Mucosa of descending colon (tissue), 3 donors: ENCODE results near the gene STXBP6. TPM values are rescaled to one million over a fixed set of nuclear protein-coding genes. Genes with fewer than 3 reads are reported as not detected.
"Not testable (repeated sequence)": the region's sequence is repeated elsewhere in the genome, so short reads cannot be mapped to it uniquely, and the experiment has no call there.

ENCODE experiments used
- ATAC-seq: fragments of 200-7000 bp; cut with Tn5 transposase; one replicate; pipeline ENCODE4 v1.9.1; 2020; ENCODE audit warnings: mild to moderate bottlenecking, moderate library complexity
- DNase-seq, 3 donors: peaks; one replicate each; pipeline ENCODE4 v3.0.0-alpha.2; 2020
- H3K36me3 ChIP-seq: fragments of 200-600 bp; one replicate; pipeline ENCODE4 v1.8.0; 2021; ENCODE audit warnings: low read depth, mild to moderate bottlenecking
- H3K4me1 ChIP-seq: fragments of 200-600 bp; one replicate; pipeline ENCODE4 v1.8.0; 2021; ENCODE audit warnings: low read depth, mild to moderate bottlenecking
- H3K4me3 ChIP-seq: fragments of 200-600 bp; one replicate; pipeline ENCODE4 v1.8.0; 2021; ENCODE audit warnings: mild to moderate bottlenecking
- H3K9me3 ChIP-seq: fragments of 200-600 bp; one replicate; pipeline ENCODE4 v1.8.0; 2021; ENCODE audit warnings: mild to moderate bottlenecking
- CTCF ChIP-seq: fragments of 200-600 bp; IDR thresholded peaks from one replicate; pipeline ENCODE4 v1.8.0; 2022; ENCODE audit warnings: antibody characterized with exemption, mild to moderate bottlenecking
- intact Hi-C, 2 donors: fragments of 100-400 bp; cut with DNase I in 1 of 2; cut with micrococcal nuclease in 1 of 2; formaldehyde crosslinking; loops; one replicate each; pipeline versions ENCODE4 v1.11.0 to v1.11.1; 2022; cut with DNase I, micrococcal nuclease
- total RNA-seq, 3 donors: library from RNA; stranded (reverse); fragmentation: NEBNext Ultra II Directional in 2 of 3; extraction: Animal tissue kit (Norgen Biotek cat#: 25700) in 2 of 3; gene quantifications; one replicate each; pipeline versions ENCODE4 v1.2.1 to v1.2.4, GENCODE V29; 2021 to 2023
- donor health status: DM: no; HTN: no; CAD: no; lungs with moderate emphysema.
- donor health status: DM: no; HTN: no; CAD: no.
- donor health status: DM: no; HTN: yes; CAD: no.

STXBP6 gene
- total RNA-seq, 3 donors from 2014 or later: 10.9 to 25.9 (median 19.8) TPM

- Histone ChIP-seq H3K9me3 (no peaks in the 10 kb centered on the region), H3K4me1 (peaks cover 13% of the 10 kb centered on the region), H3K4me3 (no peak overlapping the region), H3K36me3 (no peaks in the 10 kb centered on the region)
- peak; percentile 73 for ATAC-seq
- no peak for DNase-seq
- TF ChIP-seq CTCF: no peak
- intact Hi-C loops: no loop called here
These were observed 206.5 kb downstream of the STXBP6 start for GRCh38 chr14:24843494-24843893.

GRCh38 chr14:24840204-24840893 is 209.6 kb downstream of the STXBP6 start:
- ATAC-seq: no peak
- Histone ChIP-seq H3K4me1 (peaks cover 11% of the 10 kb centered on the region), H3K9me3 (no peaks in the 10 kb centered on the region), H3K36me3 (no peaks in the 10 kb centered on the region), H3K4me3 (no peak overlapping the region)
- DNase-seq: no peak
- no peak for TF ChIP-seq CTCF
- intact Hi-C loops: no loop called here

- peak; percentile 65 for ATAC-seq
- peak in 1 of 3 donors; percentile 59 for DNase-seq
- no peak for TF ChIP-seq CTCF
- no peaks in the 10 kb centered on the region for H3K9me3 ChIP-seq
- no peak overlapping the region for H3K4me3 ChIP-seq
- intact Hi-C loops: no loop called here
- H3K36me3 ChIP-seq: no peaks in the 10 kb centered on the region
- peaks cover 11% of the 10 kb centered on the region for H3K4me1 ChIP-seq
These were observed 210.2 kb downstream of the STXBP6 start for GRCh38 chr14:24839617-24840203.

GRCh38 chr14:24838945-24839616 is 210.9 kb downstream of the STXBP6 start:
- peak; percentile 56 for ATAC-seq
- peak in 1 of 3 donors; percentile 63 for DNase-seq
- H3K36me3 ChIP-seq: no peaks in the 10 kb centered on the region
- no peak overlapping the region for H3K4me3 ChIP-seq
- no peaks in the 10 kb centered on the region for H3K9me3 ChIP-seq
- TF ChIP-seq CTCF: no peak
- peaks cover 11% of the 10 kb centered on the region for H3K4me1 ChIP-seq
- intact Hi-C loops: no loop called here

GRCh38 chr14:24837280-24838046 is 212.5 kb downstream of the STXBP6 start:
- DNase-seq (no peak), ATAC-seq (no peak)
- H3K9me3 ChIP-seq: no peaks in the 10 kb centered on the region
- no peak for TF ChIP-seq CTCF
- H3K4me1 ChIP-seq: peaks cover 11% of the 10 kb centered on the region
- H3K36me3 ChIP-seq: no peaks in the 10 kb centered on the region
- H3K4me3 ChIP-seq: no peak overlapping the region
- intact Hi-C loops: no loop called here

GRCh38 chr14:24836324-24836723 is 213.6 kb downstream of the STXBP6 start:
- intact Hi-C loops, H3K9me3 ChIP-seq, H3K36me3 ChIP-seq, ATAC-seq, H3K4me3 ChIP-seq, DNase-seq: not testable (repeated sequence)
- H3K4me1 ChIP-seq: peaks cover 11% of the 10 kb centered on the region
